ENCODE results near the gene EEF2K. TPM values are rescaled to one million over a fixed set of nuclear protein-coding genes. Genes with fewer than 3 reads are reported as not detected.

Gene EEF2K
- total and polyA plus RNA-seq, 2 of the 13 experiments (the other 11 are each of a cell fraction or from before 2014, with no cell fraction given): 22.0 to 23.8 TPM

DNA sequence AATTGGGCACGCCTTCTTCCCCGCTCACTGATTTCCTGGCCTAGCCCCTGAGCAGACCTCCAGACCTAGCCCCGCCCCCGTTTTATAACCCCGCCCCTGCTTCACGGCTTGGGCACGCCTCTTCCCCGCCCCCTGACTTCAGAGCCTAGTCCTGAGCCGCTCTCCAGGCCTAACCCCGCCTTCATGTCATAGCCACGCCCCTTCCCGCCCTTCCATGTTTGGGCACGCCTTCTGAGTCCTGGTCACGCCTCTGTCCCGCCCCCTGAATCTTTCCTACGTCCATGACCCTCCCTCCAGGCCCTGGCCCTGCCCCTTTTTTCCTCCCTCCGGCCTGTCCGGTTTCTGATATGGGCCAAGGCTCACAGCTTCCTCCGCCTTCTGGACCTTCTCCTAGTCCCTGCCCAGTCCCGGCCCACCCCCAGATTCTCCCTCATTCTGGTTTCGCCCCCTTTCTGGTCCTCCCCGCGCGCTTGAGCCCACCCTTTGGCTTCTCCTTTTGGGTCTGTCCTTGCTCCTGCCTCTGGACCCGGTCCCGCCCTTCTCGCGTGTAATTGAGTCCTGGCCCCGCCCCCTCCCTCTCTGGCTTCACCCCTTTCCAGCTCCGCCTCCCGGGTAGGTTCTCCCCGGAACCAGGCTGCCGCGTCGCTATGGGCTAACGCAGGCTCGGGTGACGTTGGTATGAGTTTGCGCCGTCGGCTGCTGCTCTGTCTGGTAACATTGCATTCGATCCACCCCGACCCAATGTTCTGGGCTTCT lies 15.1 kb upstream of the EEF2K start (continued):
- TF ChIP-seq GLI4 (CRISPR knock-in tag; IDR thresholded peaks at IDR 0.05; ENCODE audit: borderline replicate concordance): no peak
- peak; percentile 94 for TF ChIP-seq SAP130 (CRISPR knock-in tag; IDR thresholded peaks at IDR 0.05; ENCODE audit: low read depth)
- TF ChIP-seq, protein P1, sequence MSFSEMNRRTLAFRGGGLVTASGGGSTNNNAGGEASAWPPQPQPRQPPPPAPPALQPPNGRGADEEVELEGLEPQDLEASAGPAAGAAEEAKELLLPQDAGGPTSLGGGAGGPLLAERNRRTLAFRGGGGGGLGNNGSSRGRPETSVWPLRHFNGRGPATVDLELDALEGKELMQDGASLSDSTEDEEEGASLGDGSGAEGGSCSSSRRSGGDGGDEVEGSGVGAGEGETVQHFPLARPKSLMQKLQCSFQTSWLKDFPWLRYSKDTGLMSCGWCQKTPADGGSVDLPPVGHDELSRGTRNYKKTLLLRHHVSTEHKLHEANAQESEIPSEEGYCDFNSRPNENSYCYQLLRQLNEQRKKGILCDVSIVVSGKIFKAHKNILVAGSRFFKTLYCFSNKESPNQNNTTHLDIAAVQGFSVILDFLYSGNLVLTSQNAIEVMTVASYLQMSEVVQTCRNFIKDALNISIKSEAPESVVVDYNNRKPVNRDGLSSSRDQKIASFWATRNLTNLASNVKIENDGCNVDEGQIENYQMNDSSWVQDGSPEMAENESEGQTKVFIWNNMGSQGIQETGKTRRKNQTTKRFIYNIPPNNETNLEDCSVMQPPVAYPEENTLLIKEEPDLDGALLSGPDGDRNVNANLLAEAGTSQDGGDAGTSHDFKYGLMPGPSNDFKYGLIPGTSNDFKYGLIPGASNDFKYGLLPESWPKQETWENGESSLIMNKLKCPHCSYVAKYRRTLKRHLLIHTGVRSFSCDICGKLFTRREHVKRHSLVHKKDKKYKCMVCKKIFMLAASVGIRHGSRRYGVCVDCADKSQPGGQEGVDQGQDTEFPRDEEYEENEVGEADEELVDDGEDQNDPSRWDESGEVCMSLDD (CRISPR knock-in tag; IDR thresholded peaks at IDR 0.05; ENCODE audit: borderline replicate concordance): no peak
- no peak for TF ChIP-seq JUNB (CRISPR knock-in tag; IDR thresholded peaks at IDR 0.05; ENCODE audit: borderline replicate concordance)
- no peak for TF ChIP-seq PHF21A (CRISPR knock-in tag; IDR thresholded peaks at IDR 0.05)
- TF ChIP-seq KAT8 (CRISPR knock-in tag; IDR thresholded peaks at IDR 0.05): peak; percentile 25; the same call in 1 of the 2 replicates
- TF ChIP-seq ZFP90 (CRISPR knock-in tag; IDR thresholded peaks at IDR 0.05; ENCODE audit: borderline replicate concordance): 0 out of 2 replicates have a peak, but pooled peaks have one; percentile 25
- TF ChIP-seq ZNF850 (CRISPR knock-in tag; conservative IDR thresholded peaks at IDR 0.05): no peak
- no peak for TF ChIP-seq TARDBP (CRISPR knock-in tag; IDR thresholded peaks at IDR 0.05)
- TF ChIP-seq CERS6 (CRISPR knock-in tag; IDR thresholded peaks at IDR 0.05): no peak
- TF ChIP-seq ZNF441 (CRISPR knock-in tag; IDR thresholded peaks at IDR 0.05; ENCODE audit: borderline replicate concordance): no peak; the same call in 1 of the 2 replicates
- TF ChIP-seq ISX (CRISPR knock-in tag; conservative IDR thresholded peaks at IDR 0.05): no peak
- no peak for TF ChIP-seq RFX3 (CRISPR knock-in tag; IDR thresholded peaks at IDR 0.05)
- TF ChIP-seq ZFAT (CRISPR knock-in tag; conservative IDR thresholded peaks at IDR 0.05): no peak
- TF ChIP-seq ARNT (IDR thresholded peaks at IDR 0.05): no peak
- TF ChIP-seq ZNF770 (CRISPR knock-in tag; IDR thresholded peaks at IDR 0.05): peak; percentile 51; the same call in 1 of the 2 replicates
- peak; percentile 73; the same call in 1 of the 2 replicates for TF ChIP-seq ZBTB37 (CRISPR knock-in tag; IDR thresholded peaks at IDR 0.05)
- TF ChIP-seq HMG20A (CRISPR knock-in tag; IDR thresholded peaks at IDR 0.05; ENCODE audit: borderline replicate concordance): no peak
- TF ChIP-seq RARG (CRISPR knock-in tag; IDR thresholded peaks at IDR 0.05; ENCODE audit: low read depth): no peak
- no peak; the same call in 1 of the 2 replicates for TF ChIP-seq KDM5A (IDR thresholded peaks at IDR 0.05; ENCODE audit: borderline replicate concordance, low read length)
- TF ChIP-seq GFI1 (CRISPR knock-in tag; IDR thresholded peaks at IDR 0.05; ENCODE audit: borderline replicate concordance): no peak
- TF ChIP-seq ZNF446 (CRISPR knock-in tag; IDR thresholded peaks at IDR 0.05): peak; percentile 44
- no peak for TF ChIP-seq SP1 (IDR thresholded peaks at IDR 0.05)
- TF ChIP-seq SP1 (CRISPR knock-in tag; IDR thresholded peaks at IDR 0.05): peak; percentile 71
- no peak for TF ChIP-seq TOPORS (CRISPR knock-in tag; IDR thresholded peaks at IDR 0.05)

Measured in HepG2 (cell line).